ENCODE data around the gene PSMD8.
"Not testable (repeated sequence)": the region's sequence is repeated elsewhere in the genome, so short reads cannot be mapped to it uniquely, and the experiment has no call there.

The PSMD8 gene

DNA sequence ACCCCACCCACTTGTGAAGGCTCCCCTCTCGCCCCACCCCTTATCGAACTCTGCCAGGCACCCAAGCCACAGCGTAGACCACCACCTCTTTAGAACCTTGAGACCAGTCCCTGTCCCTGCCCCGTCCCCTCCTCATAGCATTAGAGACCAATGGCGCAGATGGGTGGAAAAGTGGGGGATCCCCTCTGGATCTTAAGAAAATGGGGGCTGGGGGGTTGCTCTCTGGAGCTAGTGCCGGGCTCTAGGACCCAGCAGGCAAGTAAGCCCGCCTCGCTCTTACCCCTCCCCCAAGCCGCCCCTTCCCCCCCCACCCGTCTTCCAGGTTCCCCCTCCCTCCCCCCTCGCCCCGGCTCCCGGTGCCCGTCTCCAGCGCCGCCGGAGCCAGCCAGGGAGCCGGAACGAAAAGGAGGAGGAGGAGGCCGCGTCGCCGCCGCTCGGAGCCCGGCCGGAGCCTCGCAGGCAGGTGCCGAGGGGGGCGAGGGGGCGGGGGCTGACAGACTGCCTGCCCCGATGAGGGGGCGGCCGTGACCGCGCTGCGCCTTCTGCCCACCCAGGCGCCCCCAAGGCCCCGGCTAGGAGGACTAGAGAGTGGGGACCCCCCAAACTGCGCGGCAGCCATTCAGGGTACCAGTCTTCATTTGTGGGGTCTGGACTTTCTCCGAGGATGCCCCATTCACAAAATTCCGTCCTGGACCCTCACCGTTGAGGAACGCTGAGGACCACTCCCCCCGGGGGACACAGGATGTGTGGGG is 14.2 kb downstream of the PSMD8 start, which contains the start of gene SPRED3:
Gene SPRED3 (plus strand): TSS at position 349 of the 752 bp plus-strand sequence. CDS start 1,606 bp downstream, outside the sequence.
- DNase-seq = peak; percentile 53 to 85

DNA sequence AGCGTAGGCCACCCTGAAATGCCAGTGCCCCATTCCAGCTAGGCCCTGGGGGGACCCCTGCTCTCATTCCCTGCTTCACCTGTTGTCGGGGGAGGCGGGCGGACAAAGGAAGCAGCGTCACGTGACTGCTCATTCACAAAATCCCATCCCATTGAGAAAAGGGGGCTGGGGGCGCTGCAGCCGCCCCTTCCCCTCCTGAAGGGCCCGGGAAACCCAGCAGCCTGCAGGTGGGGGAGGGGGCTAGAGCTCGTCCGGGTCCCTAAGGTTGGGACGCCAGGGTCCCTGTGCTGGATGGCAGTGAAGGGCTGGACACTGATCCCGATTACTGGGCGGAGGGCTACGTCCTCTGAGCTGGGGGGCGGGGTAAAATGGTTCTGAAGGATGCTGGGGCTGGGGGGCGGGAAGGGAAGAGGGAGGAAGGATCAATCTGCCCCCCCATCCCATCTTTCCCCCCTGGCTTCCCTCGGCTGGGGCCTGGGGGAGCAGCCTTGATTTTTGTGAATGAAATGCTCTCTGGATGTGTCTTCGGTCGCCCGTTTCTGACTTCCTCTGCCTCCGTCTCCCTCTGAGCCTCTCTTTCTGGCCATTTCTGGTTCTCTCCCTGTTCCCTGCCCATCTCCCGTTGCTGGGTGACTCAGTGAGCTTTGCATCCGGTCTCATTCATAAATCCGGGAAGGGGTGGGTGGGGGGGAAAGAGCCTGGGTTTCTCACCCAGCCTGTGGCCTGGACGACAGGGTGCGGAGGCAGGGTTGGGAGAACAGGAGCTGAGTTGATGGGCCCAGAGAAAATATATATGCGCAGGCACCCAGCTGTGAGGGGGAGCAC is 14.9 kb downstream of the PSMD8 start:
- DNase-seq = no peak

DNA sequence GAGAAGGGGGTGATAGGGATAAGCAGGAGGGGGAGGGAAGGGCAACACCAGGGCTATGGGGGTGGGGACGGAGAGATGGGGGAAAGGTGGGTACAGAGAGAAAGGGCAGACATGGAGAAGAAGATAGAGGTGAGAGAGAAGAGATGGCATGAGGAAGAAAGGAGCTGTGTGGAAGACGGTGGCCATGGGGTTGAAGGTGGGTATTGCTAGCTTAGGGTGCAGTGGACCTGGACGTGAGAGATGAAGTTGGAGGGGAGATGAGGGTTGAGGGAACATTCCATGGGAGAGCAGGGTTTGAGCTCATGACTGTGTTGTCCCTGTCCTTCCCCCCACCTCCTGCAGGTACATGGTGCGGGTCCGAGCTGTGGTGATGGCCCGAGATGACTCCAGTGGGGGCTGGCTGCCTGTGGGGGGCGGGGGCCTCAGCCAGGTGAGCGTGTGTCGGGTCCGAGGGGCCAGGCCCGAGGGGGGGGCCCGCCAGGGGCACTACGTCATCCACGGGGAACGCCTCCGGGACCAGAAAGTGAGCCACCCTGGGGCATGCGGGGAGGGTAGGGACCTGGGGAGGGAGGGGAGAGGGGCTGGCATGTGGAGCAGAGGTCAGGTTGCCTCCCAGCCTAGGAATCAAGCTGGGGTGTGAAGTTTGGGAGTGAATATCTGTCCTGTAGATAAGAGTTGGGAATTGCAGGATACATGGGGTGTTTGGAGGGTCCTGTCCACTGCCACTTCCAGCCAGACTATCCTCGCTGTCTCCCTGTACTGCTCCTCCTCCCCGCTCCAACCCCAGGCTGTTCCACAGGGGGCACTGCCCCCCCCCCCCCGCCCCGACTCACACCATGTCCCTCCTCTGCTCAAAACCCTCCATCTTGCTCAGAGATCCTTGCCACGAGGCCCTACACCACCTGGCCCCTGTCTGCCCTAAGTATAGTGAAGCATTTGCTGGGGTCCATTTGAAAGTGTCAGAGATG is 15.9 kb downstream of the PSMD8 start:
- DNase-seq = no peak

DNA sequence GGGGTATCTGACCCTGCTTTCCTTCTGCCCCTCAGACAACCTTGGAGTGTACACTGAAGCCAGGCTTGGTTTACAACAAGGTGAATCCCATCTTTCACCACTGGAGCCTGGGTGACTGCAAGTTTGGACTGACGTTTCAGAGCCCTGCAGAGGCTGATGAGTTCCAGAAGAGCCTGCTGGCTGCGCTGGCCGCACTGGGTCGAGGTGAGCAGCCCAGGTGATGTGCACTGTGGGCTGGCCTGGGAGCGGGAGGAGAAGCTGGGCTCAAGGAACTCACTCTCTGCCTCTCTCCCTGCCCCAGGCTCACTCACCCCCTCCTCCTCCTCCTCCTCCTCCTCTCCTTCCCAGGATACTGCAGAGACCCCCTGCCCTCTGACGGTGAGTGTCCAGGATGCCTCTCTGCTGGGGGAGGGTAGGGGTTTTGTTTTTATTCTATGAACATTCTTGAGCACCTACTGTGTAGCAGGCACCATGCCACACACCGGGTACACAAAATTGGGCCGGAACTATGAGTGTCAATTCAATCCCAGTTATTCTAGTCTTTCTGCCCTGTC is 17.6 kb downstream of the PSMD8 start:
- DNase-seq = no peak

DNA sequence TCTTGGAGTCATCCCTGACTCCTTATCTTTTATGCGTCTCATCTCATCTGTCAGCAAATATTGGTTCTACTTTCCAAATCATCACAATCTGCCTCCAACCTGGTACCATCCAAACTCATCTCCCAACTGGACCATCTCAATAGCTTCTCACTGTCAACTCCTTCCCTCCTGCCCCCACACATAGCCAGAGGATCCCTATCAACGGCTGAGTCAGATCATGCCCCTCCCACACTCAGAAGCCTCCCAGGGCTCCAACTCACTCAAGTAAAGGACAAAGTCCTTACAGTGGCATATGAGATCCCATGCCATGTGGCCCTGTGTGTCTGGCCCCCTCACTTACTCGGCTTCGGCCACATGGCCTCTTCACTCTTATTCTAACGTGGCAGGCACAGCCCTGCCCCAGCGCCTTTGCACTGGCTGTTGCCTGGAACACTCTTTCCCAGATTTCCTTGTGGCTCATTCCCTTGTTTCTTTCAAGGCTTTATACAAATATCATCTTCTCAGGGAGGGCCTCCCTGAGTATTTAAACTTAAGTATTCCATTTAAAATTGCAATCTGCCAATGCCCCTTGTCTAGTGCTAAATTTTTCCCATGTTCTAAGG is 18.4 kb downstream of the PSMD8 start:
- no peak for DNase-seq

DNA sequence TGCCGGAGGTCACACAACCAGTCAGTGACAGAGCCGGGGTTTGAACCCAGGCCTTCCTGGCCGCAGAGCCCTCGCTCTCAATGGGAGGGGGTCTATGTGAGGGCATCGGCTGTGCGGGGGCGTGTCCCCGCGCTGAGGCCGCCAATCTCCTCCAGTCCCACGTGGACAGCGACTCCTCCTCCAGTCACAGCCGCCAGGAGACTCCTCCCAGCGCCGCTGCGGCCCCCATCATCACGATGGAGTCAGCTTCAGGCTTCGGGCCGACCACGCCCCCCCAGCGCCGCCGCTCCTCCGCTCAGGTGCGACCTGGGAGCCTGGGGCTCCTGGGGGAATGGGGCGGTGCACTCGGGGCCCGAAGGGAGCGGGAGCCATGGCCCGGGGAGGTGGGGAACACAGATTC is 20.1 kb downstream of the PSMD8 start:
- no peak for DNase-seq

DNA sequence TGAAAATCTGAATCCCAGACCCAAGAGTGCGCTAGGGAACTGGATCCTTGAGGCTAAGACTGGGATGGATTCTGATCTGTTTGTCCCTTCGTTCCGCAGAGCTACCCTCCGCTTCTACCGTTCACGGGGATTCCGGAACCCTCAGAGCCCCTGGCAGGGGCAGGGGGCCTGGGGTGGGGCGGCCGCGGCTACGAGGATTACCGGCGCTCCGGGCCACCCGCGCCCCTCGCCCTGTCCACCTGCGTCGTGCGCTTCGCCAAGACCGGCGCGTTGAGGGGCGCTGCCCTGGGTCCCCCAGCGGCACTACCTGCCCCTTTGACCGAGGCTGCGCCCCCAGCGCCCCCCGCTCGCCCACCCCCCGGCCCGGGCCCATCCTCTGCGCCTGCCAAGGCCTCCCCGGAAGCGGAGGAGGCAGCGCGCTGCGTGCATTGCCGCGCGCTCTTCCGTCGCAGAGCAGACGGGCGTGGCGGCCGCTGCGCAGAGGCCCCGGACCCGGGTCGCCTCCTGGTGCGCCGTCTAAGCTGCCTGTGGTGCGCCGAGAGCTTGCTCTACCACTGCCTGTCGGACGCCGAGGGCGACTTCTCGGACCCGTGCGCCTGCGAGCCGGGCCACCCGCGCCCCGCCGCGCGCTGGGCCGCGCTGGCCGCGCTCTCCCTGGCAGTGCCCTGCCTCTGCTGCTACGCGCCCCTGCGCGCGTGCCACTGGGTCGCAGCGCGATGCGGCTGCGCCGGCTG is 21.2 kb downstream of the PSMD8 start:
- DNase-seq = no peak

DNA sequence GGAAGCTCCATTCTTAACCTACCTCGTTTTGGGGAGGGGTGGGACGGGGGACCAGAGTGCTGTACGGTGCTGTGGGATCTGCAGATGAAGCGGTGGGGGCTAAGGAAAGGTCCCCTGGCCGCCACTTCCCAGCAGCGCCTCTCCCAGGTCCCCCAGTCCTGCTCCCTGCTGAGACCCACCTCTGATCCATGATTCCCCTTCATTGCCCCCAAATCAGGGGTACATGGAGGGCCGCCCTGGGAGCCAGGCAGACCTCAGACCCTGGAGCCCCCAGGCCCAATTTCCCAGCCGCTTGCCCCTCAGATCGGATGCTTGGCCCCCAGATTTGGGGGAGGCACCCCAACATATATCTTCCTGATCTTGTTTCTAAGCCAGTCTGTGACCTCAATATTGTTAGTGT is 24.7 kb downstream of the PSMD8 start:
- no peak for DNase-seq

DNA sequence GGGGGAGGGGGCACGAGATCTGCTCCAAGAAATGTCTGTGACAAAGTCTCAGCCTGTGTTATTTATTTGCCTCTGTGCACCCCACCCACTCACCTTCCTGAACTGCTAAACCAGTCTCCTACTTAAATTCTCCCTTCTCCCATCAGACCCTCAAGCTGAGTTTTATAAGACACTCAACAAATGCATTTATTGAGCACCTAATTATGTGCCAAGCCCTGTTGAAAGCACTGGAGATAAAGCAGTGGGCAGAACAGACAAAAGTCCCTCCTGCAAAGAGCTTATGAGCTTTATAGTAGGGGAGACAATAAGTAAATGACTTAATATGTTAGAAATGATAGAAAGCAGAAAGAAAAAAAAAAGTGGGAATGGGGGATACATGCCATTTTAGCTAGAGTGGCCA is 25.2 kb downstream of the PSMD8 start:
- DNase-seq = no peak

DNA sequence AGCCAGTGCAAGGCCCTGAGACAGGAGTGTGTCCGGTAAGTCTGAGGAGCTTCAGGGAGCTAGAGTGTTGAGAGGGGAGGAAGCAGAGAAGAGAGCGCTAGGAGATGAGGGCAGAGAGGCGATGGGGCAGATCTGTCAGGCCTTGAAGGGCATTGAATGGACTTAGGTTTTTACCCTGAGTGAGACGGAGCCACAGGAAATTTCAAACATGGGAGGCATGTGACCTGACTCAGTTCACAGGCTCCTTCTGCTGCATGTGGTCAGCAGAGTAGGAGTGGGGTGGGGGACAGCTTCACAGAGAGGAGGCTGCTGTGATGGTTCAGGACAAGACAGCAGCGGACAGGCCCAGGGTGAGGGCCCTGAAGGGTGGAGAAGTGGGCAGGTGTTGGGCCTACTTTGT is 26.0 kb downstream of the PSMD8 start:
- DNase-seq = no peak

DNA sequence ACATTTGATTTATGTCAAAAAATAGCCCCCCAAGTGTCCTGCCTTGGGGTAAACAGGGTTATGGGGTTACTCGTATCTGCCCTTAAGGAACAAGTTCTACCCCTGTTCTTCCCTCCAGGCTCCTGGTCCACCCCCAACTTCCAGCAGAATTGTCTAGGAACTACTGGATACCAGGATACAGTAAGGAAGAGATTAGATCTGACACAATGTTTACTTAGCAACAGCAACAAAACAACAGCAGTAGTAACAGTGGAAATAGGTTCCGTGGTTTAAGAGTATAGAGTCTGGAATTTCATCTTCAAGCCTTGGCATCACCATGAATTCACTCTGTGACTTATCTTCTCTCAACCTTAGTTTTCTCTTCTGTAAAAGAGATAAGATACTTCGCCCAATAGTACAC is 26.8 kb downstream of the PSMD8 start:
- no peak for DNase-seq

DNA sequence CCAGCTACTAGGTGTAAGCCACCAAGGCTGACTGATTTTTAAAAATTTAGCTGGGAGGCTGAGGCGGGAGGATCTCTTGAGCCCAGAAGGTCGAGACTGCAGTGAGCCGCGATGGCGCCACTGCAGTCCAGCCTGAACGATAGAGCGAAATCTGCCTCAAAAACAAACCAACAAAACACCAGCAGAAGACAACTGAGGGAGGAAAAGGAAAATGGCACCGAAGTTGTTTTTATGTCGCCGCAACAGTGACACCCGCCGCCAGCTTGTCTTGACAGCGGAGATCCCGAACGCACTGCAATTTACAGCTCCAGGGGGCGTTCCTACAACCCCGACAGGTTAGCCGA is 28.2 kb downstream of the PSMD8 start:
- DNase-seq = no peak

DNA sequence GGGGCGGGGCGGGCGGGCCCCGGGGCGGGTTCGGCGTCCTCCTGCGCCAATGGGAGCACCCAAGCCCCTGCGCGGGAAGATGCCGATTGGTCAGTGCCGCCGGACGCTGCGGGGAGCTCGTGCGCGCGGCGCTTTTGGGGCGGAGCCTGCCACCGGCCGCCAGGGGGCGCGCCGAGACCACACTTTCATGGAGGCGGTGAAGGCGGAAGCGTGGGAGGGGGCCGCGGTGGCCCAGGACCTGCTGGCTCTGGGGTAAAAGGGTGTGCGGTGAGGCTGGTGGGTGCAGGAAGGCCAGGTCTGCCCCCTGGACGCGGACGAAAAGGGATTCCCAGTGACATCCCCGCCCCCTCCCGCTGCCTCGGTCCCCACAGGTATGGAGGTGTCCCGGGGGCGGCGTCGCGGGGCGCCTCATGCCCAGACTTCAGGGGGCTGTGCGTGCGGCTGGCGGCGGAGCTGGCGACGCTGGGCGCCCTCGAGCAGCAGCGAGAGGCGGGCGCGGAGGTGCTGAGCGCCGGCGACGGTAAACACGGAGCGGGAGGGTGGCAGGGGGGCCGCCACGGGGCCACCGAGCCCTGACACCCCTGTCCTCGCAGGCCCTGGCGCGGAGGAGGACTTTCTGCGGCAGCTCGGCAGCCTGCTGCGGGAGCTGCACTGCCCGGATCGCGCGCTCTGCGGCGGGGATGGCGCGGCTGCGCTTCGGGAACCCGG is 28.8 kb downstream of the PSMD8 start, which contains the start of gene FAM98C:
Gene FAM98C (plus strand): TSS at position 127 of the 708 bp plus-strand sequence. CDS start 61 bp downstream, at position 188.
- peak; percentile 90 to 99 for DNase-seq

DNA sequence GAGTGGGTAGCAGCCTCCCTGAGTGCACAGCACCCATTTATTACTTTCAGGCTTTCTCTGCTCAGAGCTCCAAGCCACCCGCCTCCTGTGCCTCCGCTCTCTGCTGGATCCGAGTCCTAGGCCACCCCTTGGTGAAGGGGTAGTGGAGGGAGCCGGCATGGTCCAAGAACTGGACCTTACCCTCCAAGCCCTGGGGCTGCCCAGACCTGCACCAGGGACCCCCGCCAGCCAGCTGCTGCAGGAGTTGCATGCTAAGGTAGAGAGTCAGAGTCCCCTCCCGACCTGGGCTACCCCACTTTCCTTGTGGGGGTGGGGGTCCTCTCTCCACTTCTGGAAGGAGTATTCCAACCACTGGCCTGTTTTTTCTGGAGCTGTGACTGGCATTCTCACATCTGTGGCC is 30.5 kb downstream of the PSMD8 start:
- DNase-seq = no peak

DNA sequence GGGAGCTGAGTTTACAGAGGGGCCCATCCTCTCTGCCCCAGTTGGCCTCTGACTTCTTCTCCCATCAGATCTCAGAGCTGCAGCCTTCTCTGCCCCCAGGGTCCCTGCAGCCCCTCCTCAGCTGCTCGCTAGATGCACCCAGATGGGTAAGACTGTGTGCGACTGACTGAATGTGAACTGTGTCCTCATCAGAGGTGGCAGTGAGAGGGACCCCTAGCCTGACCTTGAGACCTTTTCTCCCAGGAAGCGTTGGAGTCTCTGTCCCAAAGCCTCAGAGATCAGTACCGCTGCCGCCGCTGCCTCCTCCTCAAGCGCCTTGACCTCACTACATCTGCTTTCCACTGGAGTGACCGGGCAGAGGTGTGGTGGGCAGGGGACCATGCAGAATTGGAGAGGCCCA is 30.9 kb downstream of the PSMD8 start:
- no peak for DNase-seq

DNA sequence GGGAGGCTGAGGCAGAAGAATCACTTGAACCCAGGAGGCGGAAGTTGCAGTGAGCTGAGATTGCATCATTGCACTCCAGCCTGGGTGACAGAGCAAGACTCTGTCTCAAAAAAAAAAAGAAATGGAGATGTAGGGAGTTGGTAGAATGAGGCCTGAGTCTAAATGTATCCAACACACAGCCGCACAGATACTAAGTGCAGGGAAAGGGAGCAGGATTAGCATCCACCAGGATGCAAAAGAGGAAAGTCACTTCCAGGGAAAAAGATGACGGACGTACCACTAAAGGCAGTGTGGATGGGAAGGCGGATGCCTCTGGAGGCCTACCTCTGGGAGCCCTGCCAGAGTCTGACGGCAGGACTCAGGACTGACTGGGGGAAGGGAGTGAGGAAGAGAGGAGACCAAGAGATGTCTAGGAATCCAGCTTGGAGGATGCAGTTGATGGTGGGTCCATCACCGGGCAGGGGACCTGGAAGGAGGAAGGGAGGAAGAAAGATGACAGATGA is 35.3 kb downstream of the PSMD8 start:
- DNase-seq = peak in 1 of 2 experiments; percentile 39

DNA sequence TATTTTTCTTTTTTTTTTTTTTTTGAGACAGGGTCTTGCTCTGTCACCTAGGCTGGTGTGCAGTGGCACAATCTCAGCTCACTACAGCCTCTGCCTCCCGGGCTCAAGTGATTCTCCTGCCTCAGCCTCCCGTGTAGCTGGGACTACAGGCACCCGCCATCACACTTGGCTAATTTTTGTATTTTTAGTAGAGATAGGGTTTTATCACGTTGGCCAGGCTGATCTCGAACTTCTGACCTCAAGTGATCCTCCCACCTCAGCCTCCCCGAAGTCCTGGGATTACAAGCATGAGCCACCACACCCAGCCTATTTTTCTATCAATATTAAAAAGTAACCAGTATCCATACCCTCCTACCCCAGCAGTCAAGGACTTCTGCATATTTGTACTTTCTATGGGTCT is 36.0 kb downstream of the PSMD8 start:
- not testable (repeated sequence) for DNase-seq

DNA sequence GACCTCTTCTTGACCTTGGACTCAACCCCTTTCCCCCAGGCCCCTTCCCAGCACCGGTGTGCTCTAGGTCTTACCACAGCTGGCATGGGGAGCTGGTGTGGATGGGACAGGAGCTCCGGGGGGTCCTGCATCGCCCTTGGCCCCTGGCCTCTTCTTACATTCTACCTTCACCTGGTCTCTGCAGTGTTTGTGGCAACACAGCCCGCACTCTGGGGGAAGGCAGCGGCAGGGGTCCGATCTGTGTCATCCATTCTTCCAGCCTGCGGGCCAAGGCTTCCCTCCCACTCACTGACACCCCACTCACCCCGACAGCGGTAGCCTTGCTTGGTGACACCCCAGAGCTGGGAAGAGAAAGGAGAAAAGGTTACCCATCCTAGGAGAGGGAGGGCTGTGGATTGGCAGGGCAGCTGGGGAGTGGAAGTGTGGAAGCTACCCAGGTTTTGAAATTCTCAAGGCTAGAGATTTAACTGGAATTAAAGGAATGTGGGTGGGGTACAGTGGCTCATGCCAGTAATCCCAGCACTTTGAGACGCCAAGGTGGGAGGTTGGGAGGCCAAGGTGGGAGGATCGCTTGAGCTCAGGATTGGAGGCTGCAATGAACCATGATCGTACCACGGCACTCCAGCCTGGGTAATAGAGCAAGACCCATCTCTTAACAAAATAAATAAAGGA is 36.8 kb downstream of the PSMD8 start:
- DNase-seq = no peak

DNA sequence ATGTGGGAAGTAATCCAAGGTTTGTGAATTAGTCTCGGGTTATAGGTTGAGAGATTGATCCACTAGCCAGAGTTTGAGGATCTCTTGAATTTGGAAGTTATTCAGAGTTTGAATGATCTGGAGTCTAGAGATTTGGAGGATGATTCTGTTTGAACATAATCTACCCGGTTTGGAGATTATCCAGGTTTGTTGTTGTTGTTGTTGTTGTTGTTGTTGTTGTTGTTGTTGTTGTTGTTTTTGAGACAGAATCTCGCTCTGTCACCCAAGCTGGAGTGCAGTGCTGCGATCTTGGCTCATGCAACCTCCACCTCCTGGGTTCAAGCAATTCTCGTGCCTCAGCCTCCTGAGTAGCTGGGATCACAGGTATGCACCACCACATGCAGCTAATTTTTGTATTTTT is 37.5 kb downstream of the PSMD8 start:
- DNase-seq = not testable (repeated sequence)

DNA sequence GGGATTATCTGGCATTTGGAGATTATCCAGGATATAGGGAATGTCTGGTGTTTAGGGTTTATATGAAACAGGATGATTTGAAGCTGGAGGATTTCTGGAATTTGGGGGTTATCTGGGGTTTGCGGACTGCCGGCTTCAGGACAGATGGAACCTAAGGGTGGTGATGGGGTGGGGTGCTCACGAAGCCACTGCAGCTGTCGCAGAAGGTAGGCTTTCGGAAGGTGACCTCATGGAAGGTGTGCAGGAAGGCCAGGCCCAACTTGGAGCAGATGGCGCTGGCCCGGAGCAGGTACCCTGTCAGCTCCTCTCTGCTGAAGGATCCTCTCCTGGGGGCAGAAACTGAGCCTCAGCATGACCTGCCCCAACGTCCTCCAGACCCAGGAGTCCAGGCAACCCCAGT is 38.1 kb downstream of the PSMD8 start:
- DNase-seq = no peak
